Gastrocnemius medialis (tissue), 4 donors: ENCODE data around the gene GCAT. TPM values are rescaled to one million over a fixed set of nuclear protein-coding genes. Genes with fewer than 3 reads are reported as not detected.

Experiments
- ATAC-seq, 2 donors: fragments of 150-250 bp; one replicate each; pipeline ENCODE4 v1.9.1; 2016
- DNase-seq, 2 donors: peaks; one replicate each; pipeline ENCODE4 v3.0.0-alpha.2; 2019
- H3K27ac ChIP-seq, 4 donors: fragments of 200-600 bp; sonication (generic); 1 replicate in 1 of 4; 2 replicates in 3 of 4; pipeline ENCODE4 v1.5.1; 2016 to 2018; ENCODE audit warnings: mild to moderate bottlenecking in 2 of 4, moderate library complexity in 1 of 4
- H3K27me3 ChIP-seq, 3 donors: fragments of 200-600 bp; sonication (generic) in 2 of 3; 1 replicate in 1 of 3; 2 replicates in 2 of 3; pipeline versions ENCODE4 v1.5.1 to v1.6.0; 2016 to 2019; ENCODE audit warnings: mild to moderate bottlenecking in 1 of 3, moderate library complexity in 1 of 3
- H3K36me3 ChIP-seq, 2 donors: fragments of 200-600 bp; sonication (generic) in 1 of 2; one replicate each; pipeline ENCODE4 v1.5.1; 2017 to 2018
- H3K4me1 ChIP-seq, 2 donors: fragments of 200-600 bp; sonication (generic) in 1 of 2; one replicate each; pipeline ENCODE4 v1.5.1; 2016 to 2017; ENCODE audit warnings: mild to moderate bottlenecking in 2 of 2
- H3K4me3 ChIP-seq, 4 donors: fragments of 200-600 bp; sonication (generic) in 3 of 4; 1 replicate in 1 of 4; 2 replicates in 3 of 4; pipeline ENCODE4 v1.5.1; 2016 to 2019; ENCODE audit warnings: mild to moderate bottlenecking in 2 of 4
- H3K9me3 ChIP-seq, 3 donors: fragments of 200-600 bp; sonication (generic) in 2 of 3; 1 replicate in 1 of 3; 2 replicates in 2 of 3; pipeline ENCODE4 v1.5.1; 2016 to 2019
- POLR2A ChIP-seq, 2 donors: fragments of 450-650 bp; IDR thresholded peaks; one replicate each; pipeline ENCODE4 v1.6.1; 2017; ENCODE audit warnings: antibody characterized with exemption in 2 of 2, mild to moderate bottlenecking in 2 of 2, moderate library complexity in 2 of 2
- in situ Hi-C, 4 donors: fragments of 200-750 bp; cut with MboI; loops; one replicate each; pipeline versions ENCODE4 v1.15.0 to v1.8.0; 2017; ENCODE audit warnings: low sequenced_read_pairs in 4 of 4
- intact Hi-C: fragments of 100-400 bp; cut with DNase I; formaldehyde crosslinking; loops from one replicate; pipeline ENCODE4 v1.15.1; 2023; ENCODE audit warnings: low total_unique reads
- total RNA-seq, 4 donors: library from RNA; depleted of rRNA; stranded (reverse); fragments of >200 nt; gene quantifications; one replicate each; pipeline versions ENCODE4 v1.1.0 to v1.2.3, GENCODE V29; 2016
- TF ChIP-seq, protein P1 (sequence below), 5 experiments: fragments of 450-650 bp in 3 of 5; fragments of 200-600 bp in 2 of 5; sonication (generic) in 2 of 5; IDR thresholded peaks in 4 of 5; conservative IDR thresholded peaks in 1 of 5; 1 replicate in 4 of 5; 2 replicates in 1 of 5; pipeline ENCODE4 v1.5.1; 2016 to 2019; ENCODE audit warnings: antibody characterized with exemption in 5 of 5, mild to moderate bottlenecking in 3 of 5, moderate library complexity in 3 of 5

GCAT gene
- total RNA-seq, 4 donors from 2014 or later: 10.0 to 21.5 (median 15.1) TPM

DNA sequence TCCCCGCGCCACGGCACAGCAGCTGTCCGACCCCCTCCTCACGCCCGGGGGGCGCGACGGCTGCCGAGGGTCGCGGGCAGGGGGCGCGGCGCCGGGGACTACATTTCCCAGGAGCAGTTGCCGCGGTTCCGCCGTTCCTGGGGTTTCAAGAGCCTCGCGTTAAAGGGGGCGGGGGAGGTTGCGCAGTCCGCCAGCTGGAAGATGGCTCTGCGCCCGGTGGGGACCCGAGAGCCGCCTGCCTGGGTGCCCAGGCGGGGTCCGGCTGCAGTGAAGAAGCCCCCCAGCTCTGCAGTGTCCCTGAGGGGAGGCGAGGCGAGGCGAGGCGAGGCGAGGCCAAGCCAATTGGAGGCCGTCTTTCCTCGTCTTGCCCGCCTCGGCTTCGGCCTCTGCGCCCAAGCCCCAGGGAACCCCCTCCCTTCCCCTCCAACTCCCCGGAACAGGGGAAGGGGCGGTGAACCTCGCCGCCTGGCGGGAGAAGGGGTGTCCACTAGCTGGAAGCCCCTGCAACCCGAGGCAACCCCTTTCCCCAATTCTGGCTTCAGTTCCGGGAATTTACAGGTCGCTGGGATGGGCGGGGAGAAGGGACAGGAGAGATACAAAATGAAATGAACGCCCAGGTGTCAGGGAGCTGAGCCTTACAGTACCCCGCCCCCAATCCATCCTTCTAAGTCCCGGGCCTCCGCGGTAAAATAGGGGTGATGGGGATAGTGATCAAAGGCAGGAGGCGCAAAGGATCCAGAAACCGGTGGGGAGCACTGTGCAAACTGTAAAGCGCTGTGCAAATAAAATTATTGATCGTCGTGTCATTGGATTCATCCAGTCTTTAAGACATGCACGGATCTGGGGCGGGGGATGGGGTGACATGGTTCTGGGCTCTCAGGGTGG lies 5.2 kb upstream of the GCAT start:
- intact Hi-C loops (no loop called here), in situ Hi-C loops (loop anchor here in 1 of 4 donors (25.0 kb wide), 1 partner anchor 160 kb away; the partner anchor contains the start of genes C22orf23 and POLR2F)
- ATAC-seq (no peak), DNase-seq (peak in 1 of 2 donors; percentile 39)
- H3K4me1 ChIP-seq: peaks cover 10 to 12% of the 10 kb centered on the region in 2 donors
- H3K4me3 ChIP-seq: peak overlapping the region; percentile 60 to 75 (median 70)
- peak overlapping the region; percentile 12 to 68 (median 30) for H3K27ac ChIP-seq
- H3K36me3 ChIP-seq: no peaks in the 10 kb centered on the region
- TF ChIP-seq POLR2A (IDR thresholded peaks at IDR 0.05): no peak
- TF ChIP-seq, protein P1, sequence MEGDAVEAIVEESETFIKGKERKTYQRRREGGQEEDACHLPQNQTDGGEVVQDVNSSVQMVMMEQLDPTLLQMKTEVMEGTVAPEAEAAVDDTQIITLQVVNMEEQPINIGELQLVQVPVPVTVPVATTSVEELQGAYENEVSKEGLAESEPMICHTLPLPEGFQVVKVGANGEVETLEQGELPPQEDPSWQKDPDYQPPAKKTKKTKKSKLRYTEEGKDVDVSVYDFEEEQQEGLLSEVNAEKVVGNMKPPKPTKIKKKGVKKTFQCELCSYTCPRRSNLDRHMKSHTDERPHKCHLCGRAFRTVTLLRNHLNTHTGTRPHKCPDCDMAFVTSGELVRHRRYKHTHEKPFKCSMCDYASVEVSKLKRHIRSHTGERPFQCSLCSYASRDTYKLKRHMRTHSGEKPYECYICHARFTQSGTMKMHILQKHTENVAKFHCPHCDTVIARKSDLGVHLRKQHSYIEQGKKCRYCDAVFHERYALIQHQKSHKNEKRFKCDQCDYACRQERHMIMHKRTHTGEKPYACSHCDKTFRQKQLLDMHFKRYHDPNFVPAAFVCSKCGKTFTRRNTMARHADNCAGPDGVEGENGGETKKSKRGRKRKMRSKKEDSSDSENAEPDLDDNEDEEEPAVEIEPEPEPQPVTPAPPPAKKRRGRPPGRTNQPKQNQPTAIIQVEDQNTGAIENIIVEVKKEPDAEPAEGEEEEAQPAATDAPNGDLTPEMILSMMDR (IDR thresholded peaks at IDR 0.05 in 4 of 5, conservative IDR thresholded peaks at IDR 0.05 in 1 of 5): no peak
- H3K27me3 ChIP-seq: no peaks in the 10 kb centered on the region
- no peaks in the 10 kb centered on the region for H3K9me3 ChIP-seq

DNA sequence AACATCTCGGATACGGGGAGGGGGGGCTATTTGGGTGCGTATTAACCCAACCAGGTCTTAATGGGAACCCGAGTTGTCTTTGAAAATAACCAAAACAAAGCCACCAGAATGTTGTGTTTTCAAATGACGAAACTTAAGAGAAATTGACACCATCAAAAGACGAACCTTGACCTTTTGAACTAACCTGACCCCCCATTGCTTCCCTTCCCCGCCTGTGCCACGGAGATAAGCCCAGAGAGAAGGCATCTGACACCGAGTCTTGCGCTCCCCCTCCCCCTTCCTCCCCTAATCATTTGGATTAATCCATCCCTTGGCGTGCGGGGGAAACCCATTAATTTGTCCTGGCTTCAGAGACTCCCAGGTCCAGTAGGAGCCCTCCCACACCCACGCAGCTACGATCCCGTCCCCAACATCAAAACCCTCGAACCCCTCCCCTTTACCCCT lies 4.5 kb upstream of the GCAT start:
- Histone ChIP-seq H3K27ac (no peak overlapping the region), H3K36me3 (no peaks in the 10 kb centered on the region), H3K9me3 (no peaks in the 10 kb centered on the region), H3K4me1 (peaks cover 13 to 15% of the 10 kb centered on the region in 2 donors), H3K27me3 (no peaks in the 10 kb centered on the region), H3K4me3 (peak overlapping the region in 3 of 4 donors; percentile 60 to 75 (median 66))
- DNase-seq: no peak
- no peak for ATAC-seq
- intact Hi-C loops (no loop called here), in situ Hi-C loops (loop anchor here in 1 of 4 donors (25.0 kb wide), 1 partner anchor 159 kb away; the partner anchor contains the start of genes C22orf23 and POLR2F)
- no peak for TF ChIP-seq POLR2A (IDR thresholded peaks at IDR 0.05)
- TF ChIP-seq, protein P1 (IDR thresholded peaks at IDR 0.05 in 4 of 5, conservative IDR thresholded peaks at IDR 0.05 in 1 of 5): no peak

DNA sequence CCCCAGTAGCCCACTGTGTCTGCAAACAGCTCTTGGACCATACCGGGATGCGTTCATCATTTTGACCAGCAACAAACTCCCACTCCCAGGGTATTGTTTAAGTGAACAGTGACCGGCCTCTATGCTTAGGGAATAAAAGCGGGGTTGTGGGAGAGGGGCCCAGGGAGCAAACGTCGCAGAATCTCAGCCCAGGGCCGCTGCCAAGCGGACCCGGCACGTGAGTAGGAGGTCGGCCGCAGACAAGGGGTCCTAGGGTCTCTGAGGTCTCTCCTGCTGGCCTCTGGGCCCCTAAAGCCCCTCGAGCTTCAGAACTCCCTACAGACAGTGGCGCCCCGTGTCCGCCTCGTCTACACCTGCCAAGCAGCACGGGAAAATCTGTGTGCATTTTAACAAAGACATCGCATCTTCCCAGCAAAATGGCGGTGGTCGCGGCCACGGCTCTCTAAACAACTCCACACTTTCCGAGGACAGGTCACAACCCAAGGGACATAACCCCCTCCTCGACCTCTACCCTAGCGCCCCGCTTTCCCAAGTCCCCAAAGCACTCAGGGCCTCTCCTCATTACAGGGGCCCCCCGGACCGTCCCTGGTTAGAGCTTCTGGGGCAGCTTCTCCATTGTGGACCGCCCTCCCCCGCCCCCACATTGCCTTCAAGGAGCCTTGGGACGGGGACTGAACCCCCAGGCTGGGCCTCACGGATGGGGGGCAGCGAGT lies 3.9 kb upstream of the GCAT start:
- no peaks in the 10 kb centered on the region for H3K36me3 ChIP-seq
- DNase-seq (no peak), ATAC-seq (no peak)
- peaks cover 17 to 20% of the 10 kb centered on the region in 2 donors for H3K4me1 ChIP-seq
- TF ChIP-seq, protein P1 (IDR thresholded peaks at IDR 0.05 in 4 of 5, conservative IDR thresholded peaks at IDR 0.05 in 1 of 5): no peak
- no peak for TF ChIP-seq POLR2A (IDR thresholded peaks at IDR 0.05)
- H3K27me3 ChIP-seq: no peaks in the 10 kb centered on the region
- intact Hi-C loops (loop anchor here (2.0 kb wide), 1 partner anchor 57 kb away; no protein-coding TSS in a partner anchor), in situ Hi-C loops (loop anchor here in 1 of 4 donors (25.0 kb wide), 1 partner anchor 159 kb away; the partner anchor contains the start of genes C22orf23 and POLR2F)
- peak overlapping the region; percentile 91 to 95 (median 94) for H3K27ac ChIP-seq
- H3K4me3 ChIP-seq: peak overlapping the region; percentile 76 to 87 (median 82)
- H3K9me3 ChIP-seq: no peaks in the 10 kb centered on the region

DNA sequence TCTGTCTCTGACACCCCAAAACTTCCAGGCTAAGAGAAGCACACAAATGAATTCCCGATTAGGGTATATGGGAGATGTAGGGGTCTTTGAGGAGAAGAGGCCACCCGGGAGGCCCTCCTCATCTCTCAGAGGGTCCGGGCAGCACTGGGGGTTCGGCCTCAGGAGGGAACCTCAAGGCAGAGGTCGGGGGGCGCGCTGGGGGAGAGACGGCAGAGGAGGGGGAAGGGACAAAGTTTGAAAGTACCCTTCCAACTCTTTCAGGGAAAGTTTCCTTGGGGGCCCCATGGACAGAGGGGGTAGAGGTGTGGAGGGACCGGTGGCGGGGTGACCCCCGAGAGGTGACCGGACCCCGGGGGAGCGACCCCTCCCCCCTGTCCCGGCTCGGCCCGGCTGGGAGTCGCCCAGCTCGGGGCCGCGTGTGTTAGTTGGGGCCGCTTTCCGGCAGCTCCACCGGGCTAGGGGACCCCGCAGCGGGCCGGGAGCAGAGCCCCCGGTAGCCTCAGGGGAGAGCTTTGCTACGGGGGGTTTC lies 3.3 kb upstream of the GCAT start:
- intact Hi-C loops: loop anchor here (2.0 kb wide), 1 partner anchor 58 kb away; no protein-coding TSS in a partner anchor
- Histone ChIP-seq H3K27me3 (no peaks in the 10 kb centered on the region), H3K27ac (peak overlapping the region; percentile 91 to 95 (median 94)), H3K4me1 (peaks cover 17 to 22% of the 10 kb centered on the region in 2 donors), H3K36me3 (no peaks in the 10 kb centered on the region), H3K4me3 (peak overlapping the region; percentile 76 to 87 (median 82)), H3K9me3 (no peaks in the 10 kb centered on the region)
- in situ Hi-C loops: loop anchor here in 1 of 4 donors (25.0 kb wide), 1 partner anchor 158 kb away; the partner anchor contains the start of genes C22orf23 and POLR2F
- TF ChIP-seq POLR2A (IDR thresholded peaks at IDR 0.05): no peak
- TF ChIP-seq, protein P1 (IDR thresholded peaks at IDR 0.05 in 4 of 5, conservative IDR thresholded peaks at IDR 0.05 in 1 of 5): no peak
- DNase-seq (no peak), ATAC-seq (no peak)
